Smooth muscle cell (in vitro differentiated cells): ENCODE data around the gene AFAP1L1. TPM values are rescaled to one million over a fixed set of nuclear protein-coding genes. Genes with fewer than 3 reads are reported as not detected.

Experiments
- DNase-seq: peaks from one replicate; lab custom pipeline; 2025; ENCODE audit not compliant: unreplicated experiment; lab: John Stamatoyannopoulos, UW
- H2AFZ ChIP-seq: fragments of 200-600 bp; sonication (generic); 2 replicates; pipeline ENCODE4 v1.6.0; 2016; ENCODE audit warnings: antibody characterized with exemption, low read depth, mild to moderate bottlenecking
- H3F3A ChIP-seq: fragments of 200-600 bp; sonication (generic); 2 replicates; pipeline ENCODE4 v1.6.0; 2017; ENCODE audit warnings: antibody characterized with exemption, low read depth
- H3K27ac ChIP-seq: fragments of 200-600 bp; sonication (generic); 2 replicates; pipeline ENCODE4 v1.5.1; 2016; ENCODE audit warnings: low read depth, mild to moderate bottlenecking
- H3K27me3 ChIP-seq: fragments of 200-600 bp; sonication (generic); 2 replicates; pipeline ENCODE4 v1.6.1; 2016; ENCODE audit warnings: low read depth, mild to moderate bottlenecking
- H3K36me3 ChIP-seq: fragments of 200-600 bp; sonication (generic); 2 replicates; pipeline ENCODE4 v1.5.1; 2016; ENCODE audit warnings: low read depth
- H3K4me1 ChIP-seq: fragments of 200-600 bp; sonication (generic); 2 replicates; pipeline ENCODE4 v1.5.1; 2016; ENCODE audit warnings: low read depth
- H3K4me2 ChIP-seq: fragments of 200-600 bp; sonication (generic); 2 replicates; pipeline ENCODE4 v1.6.0; 2016; ENCODE audit warnings: mild to moderate bottlenecking
- H3K4me3 ChIP-seq: fragments of 200-600 bp; sonication (generic); 2 replicates; pipeline ENCODE4 v1.5.1; 2016; ENCODE audit warnings: mild to moderate bottlenecking
- H3K79me2 ChIP-seq: fragments of 200-600 bp; sonication (generic); 2 replicates; pipeline ENCODE4 v1.6.0; 2016; ENCODE audit warnings: low read depth, mild to moderate bottlenecking
- H3K9ac ChIP-seq: fragments of 200-600 bp; sonication (generic); 2 replicates; pipeline ENCODE4 v1.6.0; 2016; ENCODE audit warnings: low read depth
- H3K9me3 ChIP-seq: fragments of 200-600 bp; sonication (generic); replicated peaks from 2 replicates; pipeline ENCODE4 v1.5.1; 2016; ENCODE audit warnings: low read depth
- H4K20me1 ChIP-seq: fragments of 200-600 bp; sonication (generic); 2 replicates; pipeline ENCODE4 v1.6.0; 2016; ENCODE audit warnings: low read depth
- CTCF ChIP-seq: fragments of 200-600 bp; sonication (generic); IDR thresholded peaks from 2 replicates; pipeline ENCODE4 v1.5.1; 2017; ENCODE audit warnings: borderline replicate concordance, mild to moderate bottlenecking, antibody characterized with exemption; ENCODE audit not compliant: insufficient read depth, poor library complexity, severe bottlenecking
- WGBS: methylation state at CpG from one replicate; pipeline ENCODE4 v1.1.7; 2016; ENCODE audit warnings: low lambda C conversion rate; 5-methylcytosine and 5-hydroxymethylcytosine counted together
- polyA plus RNA-seq: library from polyadenylated mRNA; unstranded; fragments of >200 nt; fragmentation: Nextera tagmentation; extraction: Ambion mirVana; gene quantifications from 2 replicates; pipeline ENCODE4 v1.2.1, GENCODE V29; 2016
- total RNA-seq: library from RNA; depleted of rRNA; stranded (reverse); fragments of >200 nt; gene quantifications from 2 replicates; pipeline ENCODE4 v1.2.3, GENCODE V29; 2014

The AFAP1L1 gene
- total and polyA plus RNA-seq, 2 experiments from 2014 or later: 0.59 to 2.3 TPM

GRCh38 chr5:149381986-149382338, 110.3 kb downstream of the AFAP1L1 start:
- Histone ChIP-seq H3K27me3 (no peaks in the 10 kb centered on the region), H4K20me1 (no peaks in the 10 kb centered on the region), H3K4me2 (peak overlapping the region; percentile 76), H2AFZ (peak overlapping the region; percentile 79), H3K4me3 (no peak overlapping the region), H3F3A (peaks cover 18% of the 10 kb centered on the region), H3K9ac (no peak overlapping the region), H3K9me3 (no peaks in the 10 kb centered on the region), H3K36me3 (no peaks in the 10 kb centered on the region), H3K79me2 (peaks cover 15% of the 10 kb centered on the region), H3K4me1 (peaks cover 29% of the 10 kb centered on the region), H3K27ac (no peak overlapping the region)
- DNase-seq: peak; percentile 61
- peak; percentile 92 for TF ChIP-seq CTCF
- WGBS: 40% methylated on average over 16 of the region's 16 CpGs

GRCh38 chr5:149382517-149383220, 111.0 kb downstream of the AFAP1L1 start:
- peaks cover 15% of the 10 kb centered on the region for H3K79me2 ChIP-seq
- H3K9ac ChIP-seq: no peak overlapping the region
- no peaks in the 10 kb centered on the region for H4K20me1 ChIP-seq
- H3K36me3 ChIP-seq: no peaks in the 10 kb centered on the region
- DNase-seq: no peak
- H2AFZ ChIP-seq: no peak overlapping the region
- H3K4me1 ChIP-seq: peaks cover 29% of the 10 kb centered on the region
- peak overlapping the region; percentile 53 for H3K27ac ChIP-seq
- H3K27me3 ChIP-seq: no peaks in the 10 kb centered on the region
- peaks cover 25% of the 10 kb centered on the region for H3F3A ChIP-seq
- 89% methylated on average over 12 of the region's 12 CpGs for WGBS
- no peaks in the 10 kb centered on the region for H3K9me3 ChIP-seq
- H3K4me3 ChIP-seq: no peak overlapping the region
- peak overlapping the region; percentile 52 for H3K4me2 ChIP-seq
- no peak for TF ChIP-seq CTCF

- TF ChIP-seq CTCF: no peak
- Histone ChIP-seq H3K4me3 (no peak overlapping the region), H3K27ac (peak overlapping the region; percentile 53)
These were observed 111.7 kb downstream of the AFAP1L1 start for GRCh38 chr5:149383399-149383798.

GRCh38 chr5:149386166-149386565, 114.5 kb downstream of the AFAP1L1 start:
- Histone ChIP-seq H3K4me3 (no peak overlapping the region), H3K79me2 (peaks cover 14% of the 10 kb centered on the region), H3K4me2 (peak overlapping the region; percentile 43), H3K27me3 (no peaks in the 10 kb centered on the region), H4K20me1 (no peaks in the 10 kb centered on the region), H3K4me1 (peaks cover 25% of the 10 kb centered on the region), H3K9ac (no peak overlapping the region), H3K36me3 (no peaks in the 10 kb centered on the region), H3K27ac (peak overlapping the region; percentile 90), H3K9me3 (no peaks in the 10 kb centered on the region), H2AFZ (peak overlapping the region; percentile 91), H3F3A (peaks cover 41% of the 10 kb centered on the region)
- WGBS: 14% methylated on average over 5 of the region's 5 CpGs
- DNase-seq: no peak
- no peak for TF ChIP-seq CTCF

More at GRCh38 chr5:149383399-149383798, 111.7 kb downstream of the AFAP1L1 start:
- Histone ChIP-seq H3K9me3 (no peaks in the 10 kb centered on the region), H2AFZ (no peak overlapping the region), H3K27me3 (no peaks in the 10 kb centered on the region), H3K4me2 (peak overlapping the region; percentile 21), H3F3A (peaks cover 32% of the 10 kb centered on the region), H3K79me2 (peaks cover 15% of the 10 kb centered on the region), H3K36me3 (no peaks in the 10 kb centered on the region), H3K4me1 (peaks cover 29% of the 10 kb centered on the region), H4K20me1 (no peaks in the 10 kb centered on the region), H3K9ac (no peak overlapping the region)
- no peak for DNase-seq
- WGBS: 75% methylated on average over 9 of the region's 9 CpGs
